Osteoblast (primary cell): ENCODE data around the gene DHH. TPM values are rescaled to one million over a fixed set of nuclear protein-coding genes. Genes with fewer than 3 reads are reported as not detected.

Experiments used
- DNase-seq: peaks from one replicate; pipeline ENCODE4 v3.0.0; 2011; ENCODE audit warnings: low spot score, mixed read lengths; ENCODE audit not compliant: insufficient read length; ENCODE audit errors: missing footprints
- H2AFZ ChIP-seq: 2 replicates; pipeline ENCODE4 v1.6.0; 2011; ENCODE audit warnings: mild to moderate bottlenecking, low read length
- H3K27ac ChIP-seq: 2 replicates; pipeline ENCODE4 v1.5.1; 2011; ENCODE audit warnings: mild to moderate bottlenecking, low read depth, low read length, moderate library complexity
- H3K27me3 ChIP-seq: 2 replicates; pipeline ENCODE4 v1.6.0; 2012; ENCODE audit warnings: mild to moderate bottlenecking, control low read depth, inconsistent platforms, low read length, moderate library complexity; ENCODE audit not compliant: insufficient read depth
- H3K36me3 ChIP-seq: 2 replicates; pipeline ENCODE4 v1.5.1; 2011; ENCODE audit warnings: mild to moderate bottlenecking, low read length, control low read depth, moderate library complexity; ENCODE audit not compliant: insufficient read depth
- H3K4me1 ChIP-seq: 2 replicates; pipeline ENCODE4 v1.5.1; 2011; ENCODE audit warnings: mild to moderate bottlenecking, low read length, control low read depth, moderate library complexity; ENCODE audit not compliant: insufficient read depth
- H3K4me2 ChIP-seq: 2 replicates; pipeline ENCODE4 v1.6.0; 2011; ENCODE audit warnings: mild to moderate bottlenecking, low read length; ENCODE audit not compliant: insufficient read depth
- H3K4me3 ChIP-seq: fragments of 200-600 bp; sonication (generic); 3 replicates; pipeline ENCODE4 v1.5.1; 2012; ENCODE audit warnings: mild to moderate bottlenecking, low read length, inconsistent platforms; ENCODE audit not compliant: insufficient read depth
- H3K79me2 ChIP-seq: 2 replicates; pipeline ENCODE4 v1.6.0; 2012; ENCODE audit warnings: mild to moderate bottlenecking, low read length, control low read depth, inconsistent platforms; ENCODE audit not compliant: insufficient read depth
- H3K9me3 ChIP-seq: 2 replicates; pipeline ENCODE4 v1.5.1; 2011; ENCODE audit warnings: low read depth, low read length, control low read depth
- H4K20me1 ChIP-seq: 2 replicates; pipeline ENCODE4 v1.6.0; 2012; ENCODE audit warnings: mild to moderate bottlenecking, low read length, control low read depth; ENCODE audit not compliant: insufficient read depth
- CTCF ChIP-seq: IDR thresholded peaks from 2 replicates; pipeline ENCODE4 v1.5.1; 2011; ENCODE audit warnings: mild to moderate bottlenecking, low read depth, low read length, moderate library complexity; ENCODE audit errors: extremely low read depth
- total RNA-seq: library from RNA; depleted of rRNA; stranded (reverse); fragments of >200 nt; gene quantifications from 2 replicates; pipeline ENCODE4 v1.2.3, GENCODE V29; 2012

DHH gene
- total RNA-seq, 1 donor: not detected

DNA sequence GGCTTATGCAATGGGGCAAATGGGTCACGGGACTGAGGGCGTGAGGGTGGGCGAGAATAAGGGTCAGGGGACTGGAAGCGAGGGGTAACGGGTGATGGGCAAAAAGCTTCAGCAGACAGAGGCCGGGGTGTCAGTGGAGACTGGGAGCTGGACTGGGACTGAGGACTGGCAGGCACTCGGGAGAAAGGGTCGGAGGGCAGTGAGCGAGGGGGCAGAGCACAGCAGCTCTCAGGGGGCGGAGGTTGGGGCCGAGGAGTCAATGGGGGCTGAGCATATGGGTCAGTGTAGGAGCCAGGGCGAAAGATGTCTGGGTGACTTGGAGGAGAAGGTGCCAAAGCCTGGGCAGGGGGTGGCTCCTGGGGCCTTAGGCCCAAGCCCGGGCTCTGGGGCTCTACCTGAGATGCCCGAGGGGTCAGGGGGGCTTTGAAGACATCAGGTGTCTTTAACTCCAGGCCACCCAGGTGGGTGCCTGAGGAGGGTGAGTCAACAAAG, 54.2 kb downstream of the DHH start:
- Histone ChIP-seq H3K27me3 (no peaks in the 10 kb centered on the region), H4K20me1 (peaks cover 34% of the 10 kb centered on the region), H3K4me2 (no peak overlapping the region), H2AFZ (no peak overlapping the region), H3K27ac (no peak overlapping the region), H3K4me1 (no peaks in the 10 kb centered on the region), H3K4me3 (no peak overlapping the region), H3K36me3 (peaks cover 83% of the 10 kb centered on the region), H3K9me3 (no peaks in the 10 kb centered on the region), H3K79me2 (peaks cover 6% of the 10 kb centered on the region)
- no peak for TF ChIP-seq CTCF
- DNase-seq: peak; percentile 54

GRCh38 chr12:49039421-49040363, 54.9 kb downstream of the DHH start:
- Histone ChIP-seq H3K36me3 (peaks cover 83% of the 10 kb centered on the region), H3K4me3 (no peak overlapping the region), H3K27me3 (no peaks in the 10 kb centered on the region), H2AFZ (no peak overlapping the region), H4K20me1 (peaks cover 40% of the 10 kb centered on the region), H3K4me1 (no peaks in the 10 kb centered on the region), H3K27ac (no peak overlapping the region), H3K4me2 (no peak overlapping the region), H3K9me3 (no peaks in the 10 kb centered on the region), H3K79me2 (peaks cover 6% of the 10 kb centered on the region)
- DNase-seq: peak; percentile 68
- no peak for TF ChIP-seq CTCF

- no peak overlapping the region for H3K4me2 ChIP-seq
- no peaks in the 10 kb centered on the region for H3K4me1 ChIP-seq
- peaks cover 83% of the 10 kb centered on the region for H3K36me3 ChIP-seq
- peak; percentile 80 for DNase-seq
- H3K79me2 ChIP-seq: peaks cover 6% of the 10 kb centered on the region
- no peak for TF ChIP-seq CTCF
- no peaks in the 10 kb centered on the region for H3K9me3 ChIP-seq
- peaks cover 36% of the 10 kb centered on the region for H4K20me1 ChIP-seq
- H2AFZ ChIP-seq: no peak overlapping the region
- no peaks in the 10 kb centered on the region for H3K27me3 ChIP-seq
- H3K4me3 ChIP-seq: no peak overlapping the region
- H3K27ac ChIP-seq: no peak overlapping the region
These were observed 56.2 kb downstream of the DHH start for GRCh38 chr12:49038291-49038955.

DNA sequence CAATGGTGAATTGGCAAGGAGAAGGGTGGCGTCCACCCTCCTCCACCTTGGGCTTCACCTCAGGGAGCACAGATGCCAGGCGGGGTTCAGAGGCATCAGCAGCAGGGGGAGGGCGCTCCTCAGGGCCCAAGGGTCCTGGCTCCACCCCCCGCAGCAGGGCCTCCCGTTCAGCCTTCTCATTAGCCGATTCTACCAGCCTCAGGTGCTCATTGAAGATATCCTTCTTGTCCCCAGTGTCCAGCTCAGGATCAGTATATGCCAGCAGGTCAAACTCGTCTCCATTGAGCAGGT, 56.7 kb downstream of the DHH start:
- no peak overlapping the region for H2AFZ ChIP-seq
- H3K27me3 ChIP-seq: no peaks in the 10 kb centered on the region
- H3K4me2 ChIP-seq: no peak overlapping the region
- H3K4me3 ChIP-seq: no peak overlapping the region
- no peak for TF ChIP-seq CTCF
- H3K9me3 ChIP-seq: no peaks in the 10 kb centered on the region
- H4K20me1 ChIP-seq: peaks cover 31% of the 10 kb centered on the region
- peak; percentile 61 for DNase-seq
- H3K27ac ChIP-seq: no peak overlapping the region
- H3K36me3 ChIP-seq: peaks cover 82% of the 10 kb centered on the region
- peaks cover 6% of the 10 kb centered on the region for H3K79me2 ChIP-seq
- no peaks in the 10 kb centered on the region for H3K4me1 ChIP-seq
